GM18507 (cell line): ENCODE data around the gene EBP.

Source experiments
- DNase-seq: peaks from one replicate; pipeline ENCODE4 v3.0.0; 2011; ENCODE audit warnings: low read depth; ENCODE audit not compliant: insufficient read length; ENCODE audit errors: extremely low spot score
- FAIRE-seq: peaks from 2 replicates; lab custom pipeline; 2011; peaks lifted over from hg19 to GRCh38; lab: Jason Lieb, UNC

Gene EBP

DNA sequence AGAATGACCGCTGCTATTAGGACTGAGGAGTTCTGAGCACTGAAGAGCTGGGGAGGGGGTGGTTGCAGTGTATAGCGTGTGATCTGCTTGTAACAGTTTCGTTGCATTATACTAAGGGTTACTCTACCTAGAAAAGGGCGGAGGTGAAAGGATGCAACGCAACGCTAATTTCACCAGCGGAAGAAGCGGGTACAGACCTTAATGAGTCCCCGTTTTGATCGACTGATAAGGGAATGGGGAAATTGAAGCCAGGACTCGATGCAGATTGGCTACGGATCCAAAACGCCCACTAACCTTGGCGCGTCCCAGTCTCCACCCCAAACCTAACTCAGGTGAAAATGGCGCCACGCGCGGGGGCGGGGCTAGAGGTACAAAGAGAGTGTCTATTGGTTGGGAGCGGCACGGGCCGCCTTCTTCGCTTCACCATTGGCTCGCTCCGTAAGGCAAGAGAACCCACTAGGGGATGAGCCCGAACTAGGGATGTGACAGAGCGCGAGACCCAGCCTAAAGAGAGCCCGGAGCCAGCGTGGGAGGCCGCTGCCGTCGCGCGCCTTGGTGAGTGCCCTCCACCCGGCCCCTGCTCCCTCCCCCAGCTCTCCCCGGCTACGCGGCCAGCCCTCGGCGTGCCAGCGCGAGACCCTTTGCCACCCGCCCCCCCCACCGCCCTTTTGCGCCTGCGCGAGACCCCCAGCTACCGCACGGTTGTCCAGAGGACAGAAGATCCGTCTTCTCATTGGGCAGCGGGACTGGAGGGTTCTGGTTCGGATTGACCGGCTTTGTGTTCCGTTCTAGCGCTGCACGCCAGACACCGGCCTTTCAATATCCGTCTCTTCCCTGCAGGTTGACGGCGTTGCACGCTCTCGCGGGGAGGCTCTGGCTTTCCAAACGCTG, at the start of gene EBP:
Gene EBP (plus strand): TSS at position 456 of the 891 bp plus-strand sequence. CDS start 1,964 bp downstream, outside the sequence.
- peak; percentile 98 for FAIRE-seq
- DNase-seq: peak; percentile 77

DNA sequence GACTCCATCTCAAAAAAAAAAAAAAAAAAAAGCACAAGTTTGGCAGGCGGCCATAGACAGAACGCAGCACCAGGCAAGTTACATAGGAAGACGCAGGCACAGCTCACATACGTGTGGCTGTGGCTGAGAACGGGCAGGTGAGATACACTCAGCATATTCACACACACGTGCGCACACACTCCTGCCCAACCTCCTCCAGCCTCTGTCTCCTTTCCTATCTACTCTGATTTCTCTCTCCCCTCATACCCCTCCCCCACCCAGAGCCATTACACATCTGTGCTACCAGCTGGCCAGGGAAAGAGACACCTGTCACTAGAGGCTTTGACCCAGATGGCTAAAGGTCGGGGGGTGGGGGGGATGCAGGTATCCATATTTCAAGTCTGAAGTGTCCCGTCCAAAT, 49.4 kb upstream of the EBP start:
- DNase-seq (no peak), FAIRE-seq (no peak)

DNA sequence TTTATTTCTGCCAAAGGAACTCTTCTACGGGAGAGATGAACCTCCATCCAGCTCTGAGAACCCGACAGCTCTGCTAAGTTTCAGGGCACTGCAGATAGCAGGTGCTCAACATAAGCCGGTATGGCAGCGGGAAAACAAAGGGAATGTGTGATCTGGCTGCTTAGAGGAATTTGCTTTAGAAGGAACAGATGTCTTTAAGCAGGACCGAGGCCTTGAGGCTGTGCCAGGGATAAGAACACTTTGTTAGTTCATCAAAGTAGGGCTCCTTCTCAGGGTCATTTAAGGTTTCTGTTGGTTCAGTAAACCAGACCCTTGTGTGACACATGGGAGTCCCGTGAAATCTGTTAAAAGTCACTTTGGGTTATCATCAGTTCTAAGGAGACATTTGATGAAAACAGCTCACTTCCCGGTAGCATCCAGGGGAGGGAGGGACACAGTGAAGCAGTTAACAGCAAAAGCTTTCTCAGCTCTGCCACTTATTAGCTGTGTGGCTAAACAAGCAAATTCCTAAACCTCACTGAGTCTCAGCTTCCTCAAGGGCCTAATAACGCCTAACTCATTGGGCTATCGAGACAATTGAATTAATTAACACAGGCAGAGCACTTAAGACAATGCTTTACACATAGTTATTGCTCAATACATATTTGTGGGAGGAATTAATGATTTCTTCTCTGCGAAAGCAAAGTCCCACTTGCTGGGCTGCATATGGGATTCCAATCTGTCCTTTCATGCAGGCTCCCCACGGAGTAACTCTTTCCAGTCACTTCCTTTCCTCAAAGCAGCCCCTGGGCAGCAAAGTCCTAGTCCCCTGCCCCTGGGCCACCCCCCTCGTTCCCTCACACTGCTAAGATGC, 48.5 kb upstream of the EBP start:
- FAIRE-seq: no peak
- no peak for DNase-seq

DNA sequence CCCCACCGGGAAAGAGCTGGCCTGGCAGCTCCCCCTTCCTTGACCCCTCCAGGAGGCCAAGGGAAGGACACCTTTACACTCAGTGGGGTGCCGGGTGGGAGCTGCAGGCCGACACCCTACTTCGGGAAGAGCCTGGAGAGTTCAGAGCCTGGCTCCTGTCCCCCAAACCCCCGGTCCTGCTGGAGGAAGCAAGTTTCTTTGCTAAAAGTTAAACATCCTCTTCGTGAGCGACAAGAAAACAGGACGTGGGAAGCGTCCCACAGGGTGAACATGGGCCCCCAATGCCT, 48.0 kb upstream of the EBP start:
- DNase-seq (no peak), FAIRE-seq (no peak)

DNA sequence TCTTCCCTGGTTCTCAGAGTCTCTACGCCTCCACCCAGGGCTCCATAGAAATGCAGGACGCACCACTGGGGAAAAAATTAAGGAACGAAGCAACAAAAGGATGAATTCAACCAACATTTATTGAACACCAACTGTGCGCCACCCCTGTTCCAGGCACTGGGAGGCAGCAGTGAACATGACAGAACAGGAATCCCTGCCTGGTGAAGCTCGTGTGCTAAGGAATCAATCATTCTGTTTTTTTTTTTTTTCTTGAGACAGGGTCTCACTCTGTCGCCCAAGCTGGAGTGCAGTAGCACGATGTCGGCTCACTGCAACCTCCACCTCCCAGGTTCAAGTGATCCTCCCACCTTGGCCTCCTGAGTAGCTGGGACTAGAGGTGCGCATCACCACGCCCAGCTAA, 47.5 kb upstream of the EBP start:
- DNase-seq (no peak), FAIRE-seq (peak; percentile 70)

DNA sequence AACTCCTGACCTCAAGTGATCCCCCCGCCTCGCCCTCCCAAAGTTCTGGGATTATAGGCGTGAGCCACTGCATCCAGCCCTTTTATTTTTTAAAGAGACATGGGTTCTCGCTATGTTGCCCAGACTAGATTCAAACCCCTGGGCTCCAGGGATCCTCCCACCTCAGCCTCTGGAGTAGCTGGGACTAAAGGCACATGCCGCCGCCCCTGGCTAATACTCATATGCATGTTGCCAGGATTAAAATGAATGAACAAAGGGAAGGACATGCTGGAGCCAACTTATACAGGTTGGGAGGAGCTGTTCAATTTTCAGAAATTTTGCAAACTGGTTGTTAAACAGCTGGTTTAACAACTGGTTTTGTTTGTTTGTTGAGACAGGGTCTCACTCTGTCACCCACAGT, 47.0 kb upstream of the EBP start:
- DNase-seq (no peak), FAIRE-seq (no peak)

DNA sequence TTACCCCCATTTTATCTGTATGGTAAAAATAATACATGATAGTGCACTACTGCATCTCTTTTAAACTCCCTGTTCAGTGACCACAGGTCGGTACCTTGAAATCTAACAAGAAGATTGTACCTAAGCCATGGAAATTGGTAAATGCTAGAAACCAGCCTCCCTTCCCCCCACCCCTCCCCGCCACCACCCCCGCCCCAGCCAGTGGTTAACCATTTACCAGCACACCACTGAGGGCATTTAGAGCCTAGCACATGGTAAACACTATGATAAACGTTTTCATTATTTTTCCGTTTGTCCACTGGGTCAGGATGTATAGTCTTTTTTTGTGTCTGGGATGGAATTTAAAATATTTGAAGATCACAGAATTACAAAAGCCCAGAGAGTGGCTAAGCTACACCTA, 46.3 kb upstream of the EBP start:
- DNase-seq: no peak

DNA sequence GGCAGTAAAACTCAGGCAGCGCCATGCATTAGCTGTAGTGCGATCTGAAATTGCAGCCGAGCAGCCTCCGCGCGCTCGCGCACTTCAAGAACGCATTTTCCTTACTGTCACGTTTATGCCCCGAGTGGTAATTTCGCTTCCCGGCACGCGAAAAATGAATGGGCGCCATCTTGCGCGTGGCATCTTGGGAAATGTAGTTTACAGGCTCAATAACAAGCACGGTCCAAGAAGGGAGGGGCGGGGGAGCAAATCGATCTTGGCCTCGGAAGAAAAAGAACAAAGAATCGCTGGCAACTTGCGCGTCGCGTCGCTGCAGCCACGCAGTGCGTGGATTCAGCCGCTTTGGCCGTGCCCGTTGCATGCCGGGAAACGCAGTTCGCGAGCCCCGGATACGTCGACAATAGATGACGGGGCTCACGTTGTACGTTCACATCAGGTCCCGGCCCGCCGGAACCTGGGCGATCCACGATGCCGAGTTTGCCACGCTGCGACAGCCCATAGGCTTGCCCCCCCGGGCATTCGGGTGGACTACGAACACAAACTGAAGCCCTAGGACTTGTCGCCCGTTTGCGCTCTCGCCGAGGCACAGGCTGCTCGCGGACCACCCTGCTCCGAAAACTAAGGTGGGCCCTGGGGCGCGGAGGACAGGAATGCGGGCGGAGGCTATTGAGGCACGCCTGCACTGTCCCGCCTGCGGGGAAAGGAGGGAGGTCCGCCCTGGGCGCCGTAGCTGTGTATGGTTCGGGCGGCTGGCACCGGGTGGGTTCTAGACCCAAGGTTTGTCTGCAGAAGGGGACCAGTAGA, 45.6 kb upstream of the EBP start, which contains the start of gene FTSJ1:
Gene FTSJ1 (plus strand): TSS at position 426 of the 804 bp plus-strand sequence. CDS start 1,849 bp downstream, outside the sequence.
- DNase-seq (peak; percentile 58), FAIRE-seq (peak; percentile 99)

More for the DNA sequence above, 46.3 kb upstream of the EBP start:
- FAIRE-seq: no peak

DNA sequence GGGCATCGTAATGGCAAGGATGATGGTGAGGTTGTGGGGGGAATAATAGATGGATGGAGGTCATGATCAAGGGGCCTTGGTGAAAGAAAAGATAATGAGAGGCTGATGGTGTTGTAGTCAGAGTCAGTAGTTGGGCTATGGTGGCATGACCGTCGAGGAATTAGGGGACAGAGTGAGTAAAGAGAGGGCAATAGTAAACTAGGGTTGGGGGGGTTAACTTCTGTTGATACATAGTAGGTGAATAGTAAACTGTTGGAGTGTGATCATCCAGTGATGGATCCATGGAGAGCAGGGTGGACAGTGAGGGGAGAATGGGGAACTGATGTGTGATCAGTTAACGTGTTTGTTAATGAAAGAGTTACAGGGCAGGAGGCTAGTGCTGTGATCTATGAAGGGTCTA, 44.7 kb upstream of the EBP start:
- DNase-seq (no peak), FAIRE-seq (peak; percentile 52)

DNA sequence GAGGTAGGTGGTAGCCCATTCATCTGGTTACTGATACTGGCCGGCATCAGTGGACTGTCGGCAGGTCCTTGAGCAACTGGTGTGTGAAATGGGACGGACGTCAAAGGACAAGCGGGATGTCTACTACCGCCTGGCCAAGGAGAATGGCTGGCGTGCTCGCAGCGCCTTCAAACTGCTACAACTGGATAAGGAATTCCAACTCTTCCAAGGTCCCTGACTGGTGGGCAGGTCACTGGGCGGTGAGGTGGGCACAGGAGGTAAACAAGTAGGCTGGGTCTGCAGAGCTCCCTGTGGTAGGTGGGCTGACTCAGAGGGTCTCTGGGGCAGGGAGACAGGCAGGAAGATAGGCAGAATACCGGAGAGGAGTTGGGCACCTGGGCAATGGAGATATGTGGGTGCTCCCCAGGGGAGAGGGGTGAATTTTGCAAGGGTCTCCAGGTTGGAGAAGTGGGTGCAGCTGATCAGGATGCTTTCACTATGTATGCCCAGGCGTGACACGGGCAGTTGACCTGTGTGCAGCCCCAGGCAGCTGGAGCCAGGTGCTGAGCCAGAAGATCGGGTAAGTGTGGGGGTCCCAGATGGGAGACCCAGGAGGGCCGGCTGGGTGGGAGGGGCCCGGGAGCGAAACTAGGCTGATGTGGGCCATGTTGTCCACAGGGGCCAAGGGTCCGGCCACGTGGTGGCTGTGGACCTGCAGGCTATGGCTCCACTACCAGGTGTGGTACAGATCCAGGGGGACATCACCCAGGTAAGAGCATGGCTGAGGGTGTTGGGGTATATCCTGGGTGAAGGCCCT, 43.5 kb upstream of the EBP start:
- no peak for FAIRE-seq
- DNase-seq: no peak

DNA sequence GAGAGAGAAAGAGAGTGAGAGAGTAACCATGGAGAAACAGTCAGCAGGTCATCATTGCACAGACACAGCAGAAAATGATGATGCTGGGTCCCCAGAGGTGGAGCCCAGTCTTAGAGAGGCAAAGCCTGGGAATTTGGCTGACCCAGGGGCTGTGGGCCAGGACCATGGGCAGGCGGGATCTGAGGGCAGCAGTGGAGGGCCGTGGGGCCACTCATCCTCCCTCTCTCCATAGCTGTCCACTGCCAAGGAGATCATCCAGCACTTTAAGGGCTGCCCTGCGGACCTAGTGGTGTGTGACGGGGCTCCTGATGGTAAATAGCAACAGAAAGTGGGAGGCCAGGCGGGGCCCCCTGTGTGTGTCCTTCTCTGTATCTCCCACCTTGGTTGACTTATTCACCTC, 42.8 kb upstream of the EBP start:
- FAIRE-seq: no peak
- DNase-seq: no peak

DNA sequence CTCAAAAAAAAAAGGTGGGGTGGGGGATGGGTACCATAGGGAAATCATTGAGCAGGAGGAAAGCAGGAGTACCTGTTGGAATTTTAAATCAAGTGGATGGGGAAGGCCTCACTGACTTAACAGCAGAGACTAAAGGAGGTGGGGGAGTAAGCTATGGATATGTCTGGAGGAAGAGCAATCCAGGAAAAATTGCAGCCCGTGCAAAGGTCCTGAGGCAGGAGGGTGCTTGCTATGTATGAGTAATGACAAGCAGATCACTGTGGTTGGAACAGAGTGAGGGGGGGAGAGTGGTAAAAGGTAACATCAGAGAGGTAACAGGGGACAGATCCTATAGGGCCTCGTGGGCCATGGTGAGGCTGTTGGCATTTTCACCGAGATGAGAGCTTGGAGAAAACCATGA, 41.5 kb upstream of the EBP start:
- no peak for DNase-seq
- FAIRE-seq: no peak

DNA sequence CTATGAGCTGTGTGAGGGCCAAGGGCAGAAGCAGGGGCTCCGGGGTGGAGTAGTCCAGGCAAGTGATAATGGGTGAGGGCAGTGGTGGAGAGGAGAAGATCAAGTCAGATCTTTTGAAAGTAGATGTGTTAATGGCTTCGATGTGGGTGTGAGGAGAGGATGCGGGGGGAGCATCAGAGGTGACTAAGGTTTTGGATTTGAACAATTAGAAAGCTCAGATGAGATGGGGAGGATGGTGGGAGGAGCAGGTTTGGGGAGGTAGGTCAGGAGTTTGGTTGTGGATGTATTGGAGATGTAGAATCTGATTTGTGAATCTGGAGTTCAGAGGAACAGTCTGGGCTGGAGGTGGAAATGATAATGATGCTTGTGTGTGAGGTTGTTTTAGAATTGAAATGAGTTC, 41.0 kb upstream of the EBP start:
- no peak for DNase-seq
- FAIRE-seq: no peak

DNA sequence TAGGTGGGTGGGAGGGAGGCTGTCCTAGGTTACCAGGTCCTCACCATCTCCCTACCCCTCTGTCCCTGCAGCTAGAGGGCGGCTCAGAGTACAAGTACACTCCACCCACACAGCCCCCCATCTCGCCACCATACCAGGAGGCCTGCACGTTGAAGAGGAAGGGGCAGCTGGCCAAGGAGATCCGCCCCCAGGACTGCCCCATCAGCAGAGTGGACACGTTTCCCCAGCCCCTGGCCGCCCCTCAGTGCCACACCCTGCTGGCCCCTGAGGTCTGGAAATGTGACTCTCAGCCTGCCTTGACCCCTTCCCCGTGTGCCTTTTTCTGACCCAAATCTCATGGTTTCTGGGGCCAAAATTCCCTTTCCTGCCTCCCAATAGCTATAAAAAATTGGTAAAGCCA, 39.1 kb upstream of the EBP start:
- FAIRE-seq: no peak

DNA sequence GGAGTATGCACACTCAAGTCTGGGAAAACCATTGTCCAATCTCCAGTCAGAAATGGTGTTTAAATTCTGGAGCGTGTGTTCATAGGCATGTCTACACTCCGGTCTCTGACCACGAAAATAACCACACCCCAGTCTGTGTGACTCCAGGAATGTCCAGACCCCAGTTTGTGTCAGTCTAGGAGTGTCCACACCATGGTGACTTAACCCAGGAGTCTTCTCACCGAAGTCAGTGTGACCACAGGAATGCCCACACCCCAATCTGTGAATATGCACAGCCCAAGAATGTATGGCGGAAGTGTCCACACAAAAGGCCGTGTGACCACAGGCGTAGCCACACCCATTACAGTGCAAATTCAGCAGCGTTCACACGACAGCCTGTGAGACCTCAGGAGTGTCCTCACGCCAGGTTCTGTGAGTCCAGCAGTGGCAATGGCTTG, 34.2 kb upstream of the EBP start:
- FAIRE-seq: no peak

More for the DNA sequence above, 39.1 kb upstream of the EBP start:
- DNase-seq: no peak

DNA sequence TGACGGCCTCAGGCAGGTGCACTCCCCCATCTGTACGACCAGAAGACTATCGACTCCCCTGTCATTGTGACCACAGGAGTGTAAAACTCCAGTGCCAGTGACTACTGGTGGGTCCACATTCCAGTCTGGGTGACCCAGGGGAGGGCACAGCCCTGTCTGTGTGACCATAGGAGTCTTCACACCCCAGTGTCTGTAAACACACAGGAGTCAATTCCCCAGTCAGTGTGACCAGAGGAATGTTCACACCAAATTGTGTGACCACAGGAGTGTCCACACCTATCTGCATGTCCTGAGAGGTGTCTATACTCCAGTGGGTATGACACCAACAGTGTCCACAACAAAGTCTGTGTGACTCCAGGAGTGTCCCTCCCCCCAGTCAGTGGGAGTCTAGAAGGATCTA, 33.6 kb upstream of the EBP start:
- FAIRE-seq: no peak
- DNase-seq: no peak

More for the DNA sequence above, 34.2 kb upstream of the EBP start:
- DNase-seq: no peak

DNA sequence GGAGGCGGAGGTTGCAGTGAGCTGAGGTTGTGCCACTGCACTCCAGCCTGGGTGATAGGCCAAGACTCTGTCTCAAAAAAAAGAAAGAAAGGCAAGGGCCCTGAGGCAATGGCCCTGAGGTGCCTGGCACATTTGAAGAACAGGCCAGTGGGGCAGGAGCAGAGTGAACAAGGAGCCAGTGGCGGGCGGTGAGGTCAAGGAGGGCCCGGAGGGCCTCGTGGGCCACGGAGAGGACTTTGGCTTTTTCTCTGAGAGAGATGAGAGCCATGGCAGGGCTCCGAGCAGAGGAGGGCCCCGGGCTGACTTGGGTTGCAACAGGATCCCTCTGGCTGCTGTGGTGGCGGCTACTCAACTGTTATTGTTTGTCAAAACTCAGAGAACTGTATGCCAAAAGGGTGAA, 32.3 kb upstream of the EBP start:
- DNase-seq: no peak
- no peak for FAIRE-seq

DNA sequence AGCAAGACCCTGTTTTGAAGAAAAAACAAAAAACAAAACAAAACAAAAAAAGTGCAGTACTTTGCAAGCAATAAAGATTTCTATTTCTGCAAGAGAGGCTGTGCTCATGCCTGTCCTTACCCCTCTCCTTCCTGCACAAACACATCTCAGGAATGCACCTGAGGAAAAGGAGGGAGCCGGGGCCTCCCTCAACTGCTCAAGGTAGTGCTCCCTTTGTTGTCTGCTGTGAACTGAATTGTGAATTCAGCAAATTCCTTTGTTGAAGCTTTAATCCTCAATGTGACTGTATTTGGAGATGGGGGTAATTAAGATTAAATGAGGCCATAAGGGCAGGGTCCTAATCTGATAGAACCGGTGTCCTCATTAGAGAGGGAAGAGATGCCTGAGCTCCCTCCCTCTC, 31.7 kb upstream of the EBP start:
- DNase-seq (no peak), FAIRE-seq (no peak)

DNA sequence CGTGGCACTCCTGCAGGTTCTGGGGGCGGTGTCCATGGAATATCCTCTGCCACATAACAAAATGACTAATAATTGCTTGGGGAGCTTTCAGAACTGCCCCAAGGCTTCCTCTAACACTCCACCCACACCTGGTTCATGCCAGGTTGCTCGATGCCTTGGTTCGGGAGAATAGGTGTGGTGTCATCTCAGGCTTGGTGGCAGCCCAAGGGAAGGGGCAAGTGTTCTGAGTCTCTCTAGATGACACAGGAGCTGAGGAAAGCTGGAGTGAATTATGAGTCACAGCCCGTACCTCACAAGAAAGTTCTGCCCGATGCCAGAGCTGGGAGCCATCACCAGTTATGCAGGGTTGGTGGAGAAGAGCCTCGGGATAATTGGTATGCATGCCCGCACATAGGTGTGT, 30.9 kb upstream of the EBP start:
- DNase-seq (no peak), FAIRE-seq (no peak)
